Adrenal gland (tissue), 12 donors: ENCODE results near the gene NUAK1. TPM values are rescaled to one million over a fixed set of nuclear protein-coding genes. Genes with fewer than 3 reads are reported as not detected.

ENCODE experiments used
- DNase-seq, 7 donors: peaks; one replicate each; pipeline ENCODE4 v3.0.0-alpha.2; 2019 to 2020
- H3K27ac ChIP-seq, 5 donors: fragments of 200-600 bp; sonication (generic) in 4 of 5; 1 replicate in 3 of 5; 2 replicates in 2 of 5; pipeline versions ENCODE4 v1.5.1 to v1.8.0; 2016 to 2020; ENCODE audit warnings: mild to moderate bottlenecking in 1 of 5
- H3K27me3 ChIP-seq: fragments of 200-600 bp; 2 replicates; pipeline ENCODE4 v1.8.0; 2021
- H3K36me3 ChIP-seq, 2 donors: fragments of 200-600 bp; replicated peaks in 1 of 2; 1 replicate in 1 of 2; 2 replicates in 1 of 2; pipeline versions ENCODE4 v1.5.1 to v1.8.0; 2018 to 2022
- H3K4me1 ChIP-seq, 2 donors: fragments of 200-600 bp; replicated peaks in 1 of 2; 1 replicate in 1 of 2; 2 replicates in 1 of 2; pipeline versions ENCODE4 v1.5.1 to v1.8.0; 2018 to 2021
- H3K4me3 ChIP-seq, 4 donors: fragments of 200-600 bp; sonication (generic) in 3 of 4; one replicate each; pipeline ENCODE4 v1.5.1; 2016 to 2018
- H3K9me3 ChIP-seq, 3 donors: fragments of 200-600 bp; sonication (generic) in 1 of 3; replicated peaks in 1 of 3; 1 replicate in 2 of 3; 2 replicates in 1 of 3; pipeline versions ENCODE4 v1.5.1 to v1.8.0; 2016 to 2021
- POLR2A ChIP-seq, 2 donors: fragments of 450-650 bp; IDR thresholded peaks; one replicate each; pipeline ENCODE4 v1.6.1; 2017; ENCODE audit warnings: antibody characterized with exemption in 2 of 2, mild to moderate bottlenecking in 2 of 2, moderate library complexity in 1 of 2
- WGBS, 4 donors: extraction: QIAGEN DNeasy Blood & Tissue Kit in 2 of 4; methylation state at CpG; one replicate each; pipeline versions ENCODE4 v1.1.5 to v1.1.7; 2013 to 2017; 5-methylcytosine and 5-hydroxymethylcytosine counted together
- intact Hi-C, 2 donors: fragments of 100-400 bp; cut with DNase I; formaldehyde crosslinking; loops; one replicate each; pipeline versions ENCODE4 v1.14.1 to v1.15.0; 2022 to 2023
- polyA plus RNA-seq, 3 donors: library from polyadenylated mRNA; stranded (reverse); fragments of 200-250 nt in 2 of 3; fragments of 350-450 nt in 1 of 3; fragmentation: Illumina TruSeq in 1 of 3; extraction: RNeasy Lipid Tissue Mini Kit (QIAGEN cat#74804) in 1 of 3; gene quantifications; one replicate each; pipeline ENCODE4 v1.2.3, GENCODE V29; 2013 to 2014
- total RNA-seq, 9 donors: library from RNA; depleted of rRNA in 4 of 9; stranded (reverse); fragments of >200 nt in 4 of 9; fragments of 120-200 nt in 1 of 9; fragmentation: NEBNext Ultra II Directional in 1 of 9; extraction: Animal tissue kit (Norgen Biotek cat#: 25700) in 1 of 9; gene quantifications; one replicate each; pipeline versions ENCODE4 v1.1.0 to v1.2.4, GENCODE V29; 2013 to 2023
- TF ChIP-seq, protein P1 (sequence below), 6 experiments: fragments of 450-650 bp in 4 of 6; fragments of 200-600 bp in 2 of 6; sonication (generic) in 1 of 6; IDR thresholded peaks; 1 replicate in 5 of 6; 2 replicates in 1 of 6; pipeline versions ENCODE4 v1.5.1 to v1.8.0; 2016 to 2021; ENCODE audit warnings: antibody characterized with exemption in 6 of 6, mild to moderate bottlenecking in 2 of 6, moderate library complexity in 1 of 6
- donor health status: healthy with polysubstance abuse.
- donor health status: Bipolar disorder and iron deficiency.
- donor health status: DM: yes; HTN: yes; CAD: no.
- donor health status: DM: no; HTN: no; CAD: no.
- donor health status: DM: no; HTN: no; CAD: no.
- donor health status: DM: yes; HTN: yes; CAD: no.

NUAK1 gene
- total and polyA plus RNA-seq, 12 donors: 2.4 to 15.1 (median 8.4) TPM

DNA sequence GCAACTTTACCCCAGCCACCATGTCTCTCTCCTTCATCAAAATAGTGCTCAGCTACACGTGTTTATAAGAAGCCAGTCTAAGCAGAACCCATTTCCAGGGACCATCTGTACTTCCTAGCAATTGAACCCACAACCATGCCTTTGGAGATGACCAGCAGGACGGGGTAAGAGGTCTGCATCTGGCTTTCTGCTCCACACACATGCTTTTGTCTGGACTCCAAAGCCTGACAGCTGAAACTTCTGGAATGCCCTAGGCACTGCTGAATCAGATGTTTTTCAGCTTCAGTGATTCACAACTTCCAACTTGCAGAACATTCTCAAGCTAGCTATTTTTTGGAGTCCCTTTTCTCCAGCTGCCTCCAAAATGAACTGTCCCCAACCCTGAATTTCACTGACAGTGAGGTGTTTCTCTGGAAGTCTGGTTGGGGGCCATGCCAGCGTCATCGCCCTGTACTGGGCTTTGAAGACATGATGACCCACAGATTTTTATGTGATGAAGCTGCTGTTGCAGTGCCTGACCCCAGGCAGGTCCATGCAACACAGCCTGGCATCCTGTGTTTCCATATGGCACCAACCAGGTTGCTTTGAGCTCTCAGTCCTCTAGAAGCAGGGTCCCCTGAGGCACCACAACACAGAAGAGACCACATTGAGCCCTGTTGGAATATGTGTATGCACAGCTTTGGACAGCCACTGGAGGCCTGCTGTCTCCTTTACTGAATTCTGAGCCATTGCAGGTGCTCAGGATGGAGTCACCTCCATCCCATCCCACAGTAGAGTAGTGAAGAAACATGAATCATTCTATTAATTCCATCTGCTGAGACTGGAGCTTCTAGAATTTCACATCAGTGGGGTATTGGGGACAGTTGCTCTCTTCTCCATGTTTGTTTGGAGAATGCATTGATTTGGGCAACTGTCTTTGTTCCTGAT lies 80.2 kb downstream of the NUAK1 start:
- intact Hi-C loops: no loop called here
- no peak for DNase-seq
- Histone ChIP-seq H3K27ac (no peak overlapping the region), H3K27me3 (no peaks in the 10 kb centered on the region), H3K9me3 (no peaks in the 10 kb centered on the region), H3K4me1 (no peaks in the 10 kb centered on the region), H3K4me3 (no peak overlapping the region), H3K36me3 (no peaks in the 10 kb centered on the region)
- 65 to 77% (median 74%) methylated on average over 4 of the region's 4 CpGs for WGBS, 4 donors
- TF ChIP-seq, protein P1, sequence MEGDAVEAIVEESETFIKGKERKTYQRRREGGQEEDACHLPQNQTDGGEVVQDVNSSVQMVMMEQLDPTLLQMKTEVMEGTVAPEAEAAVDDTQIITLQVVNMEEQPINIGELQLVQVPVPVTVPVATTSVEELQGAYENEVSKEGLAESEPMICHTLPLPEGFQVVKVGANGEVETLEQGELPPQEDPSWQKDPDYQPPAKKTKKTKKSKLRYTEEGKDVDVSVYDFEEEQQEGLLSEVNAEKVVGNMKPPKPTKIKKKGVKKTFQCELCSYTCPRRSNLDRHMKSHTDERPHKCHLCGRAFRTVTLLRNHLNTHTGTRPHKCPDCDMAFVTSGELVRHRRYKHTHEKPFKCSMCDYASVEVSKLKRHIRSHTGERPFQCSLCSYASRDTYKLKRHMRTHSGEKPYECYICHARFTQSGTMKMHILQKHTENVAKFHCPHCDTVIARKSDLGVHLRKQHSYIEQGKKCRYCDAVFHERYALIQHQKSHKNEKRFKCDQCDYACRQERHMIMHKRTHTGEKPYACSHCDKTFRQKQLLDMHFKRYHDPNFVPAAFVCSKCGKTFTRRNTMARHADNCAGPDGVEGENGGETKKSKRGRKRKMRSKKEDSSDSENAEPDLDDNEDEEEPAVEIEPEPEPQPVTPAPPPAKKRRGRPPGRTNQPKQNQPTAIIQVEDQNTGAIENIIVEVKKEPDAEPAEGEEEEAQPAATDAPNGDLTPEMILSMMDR (IDR thresholded peaks at IDR 0.05): no peak
- TF ChIP-seq POLR2A (IDR thresholded peaks at IDR 0.05): no peak

DNA sequence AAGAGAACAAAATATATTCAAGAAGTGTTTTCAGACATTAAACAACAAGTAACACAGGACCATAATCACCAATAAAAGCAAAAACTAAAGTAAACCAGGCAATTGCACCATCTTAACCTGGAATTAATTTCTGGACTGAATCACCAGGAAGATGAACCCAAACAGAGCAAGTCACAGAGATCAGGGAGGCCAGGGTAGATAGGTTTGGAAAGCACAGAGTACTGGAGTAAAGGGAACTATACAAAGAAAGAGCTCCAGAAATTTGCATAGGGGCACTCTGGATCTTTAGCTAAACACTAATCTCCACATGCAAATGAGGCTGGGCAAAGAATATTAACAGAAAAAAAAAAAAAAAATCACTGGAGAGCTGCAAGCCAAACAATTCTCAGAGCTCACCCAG lies 84.7 kb downstream of the NUAK1 start:
- TF ChIP-seq, protein P1 (IDR thresholded peaks at IDR 0.05): no peak
- no peak for TF ChIP-seq POLR2A (IDR thresholded peaks at IDR 0.05)
- intact Hi-C loops: no loop called here
- Histone ChIP-seq H3K36me3 (no peaks in the 10 kb centered on the region), H3K4me3 (no peak overlapping the region), H3K9me3 (no peaks in the 10 kb centered on the region), H3K27me3 (no peaks in the 10 kb centered on the region), H3K27ac (no peak overlapping the region), H3K4me1 (no peaks in the 10 kb centered on the region)
- no peak for DNase-seq

DNA sequence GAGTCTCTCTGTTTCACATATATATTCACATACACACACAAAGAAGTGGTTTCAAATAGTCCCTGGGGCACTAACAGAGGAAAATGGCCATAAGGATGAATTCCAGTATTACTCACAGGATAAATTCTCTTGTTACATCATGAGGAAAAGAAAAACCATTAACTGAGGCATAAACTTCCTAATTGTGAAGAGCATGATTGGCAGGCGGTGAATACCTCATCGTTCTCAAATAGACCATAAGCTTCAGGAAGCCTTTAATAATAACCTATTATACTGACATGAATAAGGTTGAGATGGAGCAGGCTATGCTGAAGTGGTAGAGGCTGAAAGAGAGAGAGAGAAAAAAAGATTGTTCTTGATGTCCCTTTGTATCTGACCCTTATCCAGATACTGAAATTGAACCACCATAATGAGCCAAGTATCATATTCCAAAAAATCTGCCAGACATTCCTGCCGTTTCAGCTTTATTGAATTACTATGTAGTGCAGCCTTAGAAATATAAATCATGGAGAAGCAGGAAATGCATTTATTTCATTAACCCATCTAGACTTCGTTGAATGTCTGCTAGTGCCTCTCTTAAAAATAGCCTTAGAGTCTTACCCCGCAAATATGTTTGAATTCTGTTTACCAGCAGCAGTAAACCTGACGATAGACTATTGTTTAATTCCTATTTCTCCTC lies 86.8 kb downstream of the NUAK1 start:
- no peaks in the 10 kb centered on the region for H3K9me3 ChIP-seq
- no peaks in the 10 kb centered on the region for H3K4me1 ChIP-seq
- WGBS, 4 donors: 52 to 68% (median 64%) methylated on average over 6 of the region's 6 CpGs
- no peak for TF ChIP-seq POLR2A (IDR thresholded peaks at IDR 0.05)
- TF ChIP-seq, protein P1 (IDR thresholded peaks at IDR 0.05): no peak
- H3K27ac ChIP-seq: no peak overlapping the region
- no peak overlapping the region for H3K4me3 ChIP-seq
- no peaks in the 10 kb centered on the region for H3K36me3 ChIP-seq
- DNase-seq: no peak
- no peaks in the 10 kb centered on the region for H3K27me3 ChIP-seq
- intact Hi-C loops: no loop called here

DNA sequence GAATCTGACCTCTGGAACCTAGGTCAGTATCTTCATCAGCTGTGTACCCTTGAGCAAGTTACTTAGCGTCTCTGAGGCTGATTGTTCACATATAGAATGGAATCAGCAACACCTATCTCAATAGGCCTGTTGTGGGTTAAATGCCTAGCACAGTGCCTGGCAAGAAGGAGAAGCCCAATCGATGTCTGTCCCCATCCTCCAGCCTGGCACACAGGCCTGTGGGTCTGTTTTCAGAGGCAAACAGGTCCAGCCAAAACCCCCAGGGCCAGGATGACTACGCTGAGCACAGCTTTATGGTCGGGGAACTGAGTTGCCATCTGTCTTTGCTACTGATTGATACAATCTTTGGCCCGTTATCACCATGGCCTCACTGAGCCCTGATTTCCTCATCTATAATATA lies 89.2 kb downstream of the NUAK1 start:
- Histone ChIP-seq H3K27me3 (no peaks in the 10 kb centered on the region), H3K9me3 (no peaks in the 10 kb centered on the region), H3K4me1 (no peaks in the 10 kb centered on the region), H3K27ac (no peak overlapping the region), H3K4me3 (no peak overlapping the region), H3K36me3 (no peaks in the 10 kb centered on the region)
- TF ChIP-seq POLR2A (IDR thresholded peaks at IDR 0.05): no peak
- TF ChIP-seq, protein P1 (IDR thresholded peaks at IDR 0.05): no peak
- 79 to 94% (median 89%) methylated on average over 5 of the region's 5 CpGs for WGBS, 4 donors
- intact Hi-C loops: no loop called here
- DNase-seq: no peak
